ENCODE measurements around the gene GALR3.

The GALR3 gene

DNA sequence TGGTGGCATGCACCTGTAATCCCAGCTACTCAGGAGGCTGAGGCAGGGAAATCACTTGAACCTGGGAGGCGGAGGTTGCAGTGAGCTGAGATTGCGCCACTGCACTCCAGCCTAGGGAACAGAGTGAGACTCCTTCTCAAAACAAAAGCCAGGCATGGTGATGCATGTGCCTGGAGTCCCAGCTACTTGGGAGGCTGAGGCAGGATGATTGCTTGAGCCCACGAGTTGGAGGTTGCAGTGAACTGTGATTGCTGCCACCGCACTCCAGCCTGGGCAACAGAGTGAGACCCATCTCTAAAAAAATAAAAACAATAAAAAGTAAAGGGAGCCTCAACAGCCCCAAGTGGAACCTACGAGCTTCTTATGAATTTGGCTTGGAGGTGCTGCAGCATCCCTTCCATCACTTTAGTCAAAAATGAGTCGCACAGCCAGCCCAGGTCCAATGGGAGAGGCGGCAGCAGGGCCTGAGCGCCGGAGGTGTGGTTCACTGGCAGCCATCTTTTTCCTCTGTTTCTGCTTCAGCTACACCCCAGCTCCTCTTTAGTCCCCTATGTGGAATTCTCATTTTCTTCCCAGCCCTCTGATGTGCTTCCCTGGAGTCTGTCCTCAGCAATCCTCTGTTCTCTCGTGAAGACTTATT, 44.7 kb upstream of the GALR3 start:
- TF ChIP-seq, protein P1, sequence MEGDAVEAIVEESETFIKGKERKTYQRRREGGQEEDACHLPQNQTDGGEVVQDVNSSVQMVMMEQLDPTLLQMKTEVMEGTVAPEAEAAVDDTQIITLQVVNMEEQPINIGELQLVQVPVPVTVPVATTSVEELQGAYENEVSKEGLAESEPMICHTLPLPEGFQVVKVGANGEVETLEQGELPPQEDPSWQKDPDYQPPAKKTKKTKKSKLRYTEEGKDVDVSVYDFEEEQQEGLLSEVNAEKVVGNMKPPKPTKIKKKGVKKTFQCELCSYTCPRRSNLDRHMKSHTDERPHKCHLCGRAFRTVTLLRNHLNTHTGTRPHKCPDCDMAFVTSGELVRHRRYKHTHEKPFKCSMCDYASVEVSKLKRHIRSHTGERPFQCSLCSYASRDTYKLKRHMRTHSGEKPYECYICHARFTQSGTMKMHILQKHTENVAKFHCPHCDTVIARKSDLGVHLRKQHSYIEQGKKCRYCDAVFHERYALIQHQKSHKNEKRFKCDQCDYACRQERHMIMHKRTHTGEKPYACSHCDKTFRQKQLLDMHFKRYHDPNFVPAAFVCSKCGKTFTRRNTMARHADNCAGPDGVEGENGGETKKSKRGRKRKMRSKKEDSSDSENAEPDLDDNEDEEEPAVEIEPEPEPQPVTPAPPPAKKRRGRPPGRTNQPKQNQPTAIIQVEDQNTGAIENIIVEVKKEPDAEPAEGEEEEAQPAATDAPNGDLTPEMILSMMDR (IDR thresholded peaks at IDR 0.05; ENCODE audit: extremely low read depth, insufficient read depth, missing control alignments): no peak
- in situ Hi-C loops (cut with MboI; ENCODE audit: low pct_unique_long_range_greater_than_20kb, low sequenced_read_pairs, unreplicated experiment): no loop called here
- no peak for DNase-seq (ENCODE audit: low spot score)

DNA sequence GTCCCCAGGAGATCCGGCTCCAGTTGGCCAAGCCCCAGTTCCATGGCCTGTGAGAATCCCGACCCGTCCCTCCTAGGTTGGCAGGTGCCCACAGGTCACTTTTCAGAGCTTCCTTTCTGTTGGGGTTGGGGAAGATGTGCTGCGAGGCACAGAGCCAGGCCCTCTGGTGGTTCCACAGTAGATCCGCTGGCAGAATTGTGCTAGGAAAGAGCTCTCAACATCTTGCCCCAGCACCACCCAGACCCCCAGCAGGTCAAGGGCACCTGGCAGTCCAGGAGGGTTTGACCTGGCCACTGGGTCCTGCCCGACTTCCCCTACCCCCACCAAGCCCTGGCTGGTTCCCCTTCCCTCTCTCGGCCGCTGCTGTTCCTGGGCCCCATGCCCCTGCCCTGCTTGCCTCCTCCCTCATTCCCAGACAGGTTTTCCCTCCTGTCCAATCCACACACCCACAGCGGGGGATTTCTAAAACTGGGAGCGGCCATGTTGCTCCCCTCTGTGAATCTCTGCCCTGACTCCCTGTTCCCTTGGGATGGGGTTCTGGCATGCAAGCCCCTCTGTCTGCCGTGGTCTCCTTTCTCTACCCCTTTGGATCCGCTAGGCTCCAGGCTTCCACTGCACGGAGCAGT, 41.6 kb upstream of the GALR3 start:
- TF ChIP-seq, protein P1 (IDR thresholded peaks at IDR 0.05; ENCODE audit: extremely low read depth, insufficient read depth, missing control alignments): no peak
- no peak for DNase-seq (ENCODE audit: low spot score)
- in situ Hi-C loops (cut with MboI; ENCODE audit: low pct_unique_long_range_greater_than_20kb, low sequenced_read_pairs, unreplicated experiment): no loop called here

DNA sequence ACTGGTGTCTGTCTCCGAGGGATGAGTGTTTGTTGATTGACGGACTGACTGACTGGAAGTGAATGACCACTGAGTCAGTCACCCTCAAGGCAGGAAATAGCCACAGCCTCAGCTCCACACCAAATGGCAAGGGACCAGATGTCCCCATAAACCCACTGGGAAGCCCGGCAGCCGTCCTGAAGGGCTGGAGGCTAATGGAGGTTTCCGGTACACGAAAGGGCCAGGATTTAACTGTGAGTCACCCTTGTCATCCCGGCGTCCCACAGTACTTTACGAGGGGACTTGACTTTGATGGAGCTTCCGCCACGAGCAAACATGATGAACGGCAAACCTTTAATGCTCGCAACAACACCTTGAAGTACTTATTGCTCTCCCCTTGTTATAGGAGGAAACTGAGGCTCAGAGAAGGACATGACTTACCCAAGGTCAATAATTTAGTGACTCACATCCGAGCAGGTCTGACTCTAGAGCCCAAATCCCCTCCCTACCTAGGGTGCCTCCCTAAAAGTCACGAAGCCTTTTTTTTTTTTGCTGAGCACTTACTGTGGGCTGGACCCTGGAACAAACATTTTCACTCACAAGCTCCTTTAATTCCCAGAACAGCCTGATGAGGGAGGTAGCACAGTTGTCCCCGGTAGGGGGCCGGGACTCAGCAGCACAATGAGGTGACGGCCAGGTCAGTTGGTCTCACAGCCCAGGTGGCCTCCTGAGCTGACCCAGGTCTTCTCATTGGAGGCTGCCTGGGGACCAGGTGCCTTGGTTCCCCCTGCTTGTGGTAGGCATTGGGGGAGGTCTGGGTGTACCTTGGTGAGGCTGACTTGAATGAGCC, 40.6 kb upstream of the GALR3 start:
- DNase-seq (ENCODE audit: low spot score): no peak
- in situ Hi-C loops (cut with MboI; ENCODE audit: low pct_unique_long_range_greater_than_20kb, low sequenced_read_pairs, unreplicated experiment): no loop called here
- TF ChIP-seq, protein P1 (IDR thresholded peaks at IDR 0.05; ENCODE audit: extremely low read depth, insufficient read depth, missing control alignments): no peak

DNA sequence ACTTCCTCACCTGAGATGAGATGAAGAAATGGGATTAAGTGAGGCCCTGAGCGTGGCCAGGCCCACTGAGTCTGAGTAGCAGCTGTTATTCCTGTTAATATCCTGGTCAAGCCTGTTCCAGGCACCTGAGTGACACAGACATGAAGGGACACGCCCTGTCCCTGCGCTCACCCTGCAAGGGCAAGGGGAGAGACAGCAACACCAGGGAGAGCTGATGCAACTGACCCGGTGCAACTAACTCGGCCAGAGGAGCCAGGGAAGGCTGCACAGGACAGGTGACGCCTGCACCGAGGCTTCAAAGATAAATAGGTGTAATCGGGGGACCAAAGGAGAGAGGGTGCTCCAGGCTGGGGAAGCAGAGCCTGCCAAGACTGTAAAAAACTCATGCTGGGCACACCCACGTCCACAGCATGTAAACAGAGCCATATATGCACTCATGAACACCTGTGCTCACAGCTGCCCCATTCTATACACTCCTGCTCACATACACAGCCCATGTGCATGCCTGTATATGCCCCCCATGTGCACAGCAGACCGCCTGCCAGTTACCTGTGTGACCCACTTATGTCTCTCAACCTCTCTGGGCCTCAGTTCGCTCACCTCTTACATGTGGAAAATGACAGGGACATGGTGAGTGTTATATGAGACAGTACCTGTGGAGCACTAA, 38.2 kb upstream of the GALR3 start:
- DNase-seq (ENCODE audit: low spot score): no peak
- TF ChIP-seq, protein P1 (IDR thresholded peaks at IDR 0.05; ENCODE audit: extremely low read depth, insufficient read depth, missing control alignments): no peak
- in situ Hi-C loops (cut with MboI; ENCODE audit: low pct_unique_long_range_greater_than_20kb, low sequenced_read_pairs, unreplicated experiment): no loop called here

DNA sequence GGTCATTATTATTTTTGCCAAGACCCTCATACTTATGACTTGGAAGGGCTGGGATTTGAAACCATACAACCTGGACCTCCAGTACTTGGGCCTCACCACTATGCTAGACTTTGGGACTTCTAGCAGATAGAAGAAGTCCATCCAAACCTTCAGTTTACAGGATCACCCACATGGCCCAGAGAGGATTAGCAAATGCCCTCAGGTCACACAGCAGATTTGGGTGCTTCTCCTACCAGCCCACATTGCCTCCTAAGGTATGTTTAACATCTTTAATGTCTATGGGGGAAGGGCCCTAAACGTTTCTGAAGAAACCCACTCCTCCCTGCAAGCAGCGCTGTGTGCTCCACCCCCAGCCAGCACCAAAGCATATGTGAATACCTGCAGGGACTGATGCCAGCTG, 32.9 kb upstream of the GALR3 start:
- TF ChIP-seq, protein P1 (IDR thresholded peaks at IDR 0.05; ENCODE audit: extremely low read depth, insufficient read depth, missing control alignments): no peak
- in situ Hi-C loops (cut with MboI; ENCODE audit: low pct_unique_long_range_greater_than_20kb, low sequenced_read_pairs, unreplicated experiment): no loop called here
- DNase-seq (ENCODE audit: low spot score): no peak

DNA sequence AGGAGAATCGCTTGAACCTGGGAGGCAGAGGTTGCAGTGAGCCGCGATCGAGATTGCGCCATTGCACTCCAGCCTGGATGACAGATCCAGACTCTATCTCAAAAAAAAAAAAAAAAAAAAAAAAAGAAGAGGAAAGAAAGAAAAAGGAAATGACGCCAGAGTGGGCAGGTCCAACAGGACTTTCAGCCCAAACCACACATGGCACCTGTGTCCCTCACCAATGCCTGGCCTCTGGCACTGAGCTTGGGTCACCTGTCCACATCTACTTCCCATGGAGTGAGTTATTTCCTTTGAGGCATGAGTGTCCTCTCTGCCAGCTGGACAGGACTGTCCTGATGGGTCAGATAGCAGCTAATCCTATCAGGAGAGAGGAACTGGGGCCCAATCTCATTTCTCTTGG, 30.7 kb upstream of the GALR3 start:
- in situ Hi-C loops (cut with MboI; ENCODE audit: low pct_unique_long_range_greater_than_20kb, low sequenced_read_pairs, unreplicated experiment): no loop called here
- DNase-seq (ENCODE audit: low spot score): no peak
- TF ChIP-seq, protein P1 (IDR thresholded peaks at IDR 0.05; ENCODE audit: extremely low read depth, insufficient read depth, missing control alignments): no peak
